Muscle layer of duodenum (tissue), 2 donors: Measurements from ENCODE around the gene ENTPD2.

Source experiments
- H3K27ac ChIP-seq: one replicate; pipeline ENCODE4 v1.7.0; 2013; ENCODE audit warnings: mild to moderate bottlenecking, low read length
- H3K27me3 ChIP-seq: one replicate; pipeline ENCODE4 v1.7.0; 2013; ENCODE audit warnings: low read depth, mild to moderate bottlenecking, control low read depth, low read length
- H3K36me3 ChIP-seq, 2 donors: one replicate each; pipeline ENCODE4 v1.7.0; 2013; ENCODE audit warnings: low read length in 2 of 2, control low read depth in 1 of 2, mild to moderate bottlenecking in 1 of 2; ENCODE audit not compliant: insufficient read depth in 2 of 2, control insufficient read depth in 1 of 2
- H3K4me1 ChIP-seq, 2 donors: one replicate each; pipeline ENCODE4 v1.7.0; 2013; ENCODE audit warnings: low read length in 2 of 2, mild to moderate bottlenecking in 2 of 2, control low read depth in 1 of 2, moderate library complexity in 1 of 2; ENCODE audit not compliant: insufficient read depth in 2 of 2, control insufficient read depth in 1 of 2
- H3K4me3 ChIP-seq, 2 donors: one replicate each; pipeline ENCODE4 v1.7.0; 2013; ENCODE audit warnings: low read length in 2 of 2, low read depth in 1 of 2, mild to moderate bottlenecking in 1 of 2
- H3K9me3 ChIP-seq, 2 donors: one replicate each; pipeline ENCODE4 v1.7.0; 2013; ENCODE audit warnings: low read length in 2 of 2, control low read depth in 1 of 2, mild to moderate bottlenecking in 1 of 2; ENCODE audit not compliant: control insufficient read depth in 1 of 2
- donor health status: healthy.

ENTPD2 gene

GRCh38 chr9:137031904-137032640 lies 21.8 kb downstream of the ENTPD2 start, which contains the start of gene FUT7:
TSS of gene FUT7 (minus strand) at chr9:137032088. CDS start at chr9:137031991, 97 bp downstream.
- Histone ChIP-seq H3K36me3 (no peaks in the 10 kb centered on the region), H3K9me3 (no peaks in the 10 kb centered on the region), H3K4me1 (peaks cover 0 to 32% of the 10 kb centered on the region in 2 donors), H3K4me3 (peak within 1 kb of the TSS in 1 of 2 donors; percentile 48), H3K27me3 (no peaks in the 10 kb centered on the region), H3K27ac (no peak within 1 kb of the TSS)

- no peak overlapping the region for H3K27ac ChIP-seq
- no peaks in the 10 kb centered on the region for H3K27me3 ChIP-seq
- H3K36me3 ChIP-seq, result no peaks in the 10 kb centered on the region
- peak overlapping the region in 1 of 2 donors; percentile 48 for H3K4me3 ChIP-seq
- peaks cover 0 to 45% of the 10 kb centered on the region in 2 donors for H3K4me1 ChIP-seq
- no peaks in the 10 kb centered on the region for H3K9me3 ChIP-seq
Observed at GRCh38 chr9:137030538-137031527, 23.0 kb downstream of the ENTPD2 start.

GRCh38 chr9:137030006-137030405 lies 23.9 kb downstream of the ENTPD2 start:
- Histone ChIP-seq H3K9me3 (no peaks in the 10 kb centered on the region), H3K27ac (no peak overlapping the region), H3K27me3 (no peaks in the 10 kb centered on the region), H3K4me1 (peaks cover 0 to 44% of the 10 kb centered on the region in 2 donors), H3K4me3 (peak overlapping the region in 1 of 2 donors; percentile 48), H3K36me3 (no peaks in the 10 kb centered on the region)

GRCh38 chr9:137029058-137029936 lies 24.6 kb downstream of the ENTPD2 start:
- Histone ChIP-seq H3K4me1 (peaks cover 0 to 39% of the 10 kb centered on the region in 2 donors), H3K36me3 (no peaks in the 10 kb centered on the region), H3K4me3 (peak overlapping the region; percentile 42 to 59), H3K9me3 (no peaks in the 10 kb centered on the region), H3K27ac (no peak overlapping the region), H3K27me3 (no peaks in the 10 kb centered on the region)

GRCh38 chr9:137028263-137029057 lies 25.4 kb downstream of the ENTPD2 start:
- H3K27me3 ChIP-seq, result no peaks in the 10 kb centered on the region
- H3K4me3 ChIP-seq, result peak overlapping the region; percentile 42 to 59
- no peaks in the 10 kb centered on the region for H3K36me3 ChIP-seq
- H3K4me1 ChIP-seq, result peaks cover 0 to 39% of the 10 kb centered on the region in 2 donors
- no peaks in the 10 kb centered on the region for H3K9me3 ChIP-seq
- H3K27ac ChIP-seq, result no peak overlapping the region

GRCh38 chr9:137027369-137028262 lies 26.2 kb downstream of the ENTPD2 start, which contains the start of gene ABCA2:
TSS of gene ABCA2 (minus strand) at chr9:137028237. CDS start at chr9:137028140, 97 bp downstream.
- Histone ChIP-seq H3K4me3 (peak within 1 kb of the TSS; percentile 42 to 67), H3K9me3 (no peaks in the 10 kb centered on the region), H3K36me3 (no peaks in the 10 kb centered on the region), H3K27me3 (no peaks in the 10 kb centered on the region), H3K4me1 (peaks cover 0 to 39% of the 10 kb centered on the region in 2 donors), H3K27ac (no peak within 1 kb of the TSS)

- H3K27me3 ChIP-seq, result no peaks in the 10 kb centered on the region
- no peak overlapping the region for H3K27ac ChIP-seq
- peak overlapping the region; percentile 39 to 67 for H3K4me3 ChIP-seq
- H3K4me1 ChIP-seq, result peaks cover 0 to 39% of the 10 kb centered on the region in 2 donors
- H3K9me3 ChIP-seq, result no peaks in the 10 kb centered on the region
- no peaks in the 10 kb centered on the region for H3K36me3 ChIP-seq
Observed at GRCh38 chr9:137026828-137027227, 27.0 kb downstream of the ENTPD2 start.

GRCh38 chr9:137026384-137026783 lies 27.5 kb downstream of the ENTPD2 start:
- Histone ChIP-seq H3K4me3 (no peak overlapping the region), H3K9me3 (no peaks in the 10 kb centered on the region), H3K27ac (no peak overlapping the region), H3K36me3 (no peaks in the 10 kb centered on the region), H3K27me3 (no peaks in the 10 kb centered on the region), H3K4me1 (peaks cover 0 to 39% of the 10 kb centered on the region in 2 donors)

GRCh38 chr9:137025517-137025966 lies 28.3 kb downstream of the ENTPD2 start:
- no peaks in the 10 kb centered on the region for H3K9me3 ChIP-seq
- H3K27me3 ChIP-seq, result no peaks in the 10 kb centered on the region
- no peak overlapping the region for H3K4me3 ChIP-seq
- H3K4me1 ChIP-seq, result peaks cover 0 to 39% of the 10 kb centered on the region in 2 donors
- peaks cover 0 to 8% of the 10 kb centered on the region in 2 donors for H3K36me3 ChIP-seq
- no peak overlapping the region for H3K27ac ChIP-seq
